HG02870 (cell line): ENCODE data around the gene ARID3B.

Experiments used
- ATAC-seq: cut with Tn5 transposase; IDR thresholded peaks from one replicate; pipeline ENCODE4 v1.9.1; 2021; ENCODE audit warnings: mild to moderate bottlenecking, moderate library complexity; ENCODE audit not compliant: unreplicated experiment

Gene ARID3B

GRCh38 chr15:74599156-74599555 lies 58.1 kb downstream of the ARID3B start:
- ATAC-seq: no peak

GRCh38 chr15:74603026-74603788 lies 62.2 kb downstream of the ARID3B start:
- ATAC-seq: no peak

GRCh38 chr15:74603789-74604705 lies 63.0 kb downstream of the ARID3B start:
- no peak for ATAC-seq

- no peak for ATAC-seq
Observed at GRCh38 chr15:74604983-74605794, 64.2 kb downstream of the ARID3B start.

GRCh38 chr15:74605795-74606150 lies 64.8 kb downstream of the ARID3B start:
- ATAC-seq: no peak

- no peak for ATAC-seq
Observed at GRCh38 chr15:74608786-74609185, 67.8 kb downstream of the ARID3B start.

- ATAC-seq: no peak
Observed at GRCh38 chr15:74609938-74610301, 68.9 kb downstream of the ARID3B start.

GRCh38 chr15:74610302-74610951 lies 69.4 kb downstream of the ARID3B start:
- ATAC-seq: no peak

- no peak for ATAC-seq
Observed at GRCh38 chr15:74611341-74611740, 70.3 kb downstream of the ARID3B start.

GRCh38 chr15:74611834-74612233 lies 70.8 kb downstream of the ARID3B start:
- ATAC-seq: no peak

GRCh38 chr15:74612677-74613076 lies 71.7 kb downstream of the ARID3B start:
- ATAC-seq: no peak

GRCh38 chr15:74613089-74613952 lies 72.3 kb downstream of the ARID3B start:
- ATAC-seq: no peak

GRCh38 chr15:74613953-74614743 lies 73.1 kb downstream of the ARID3B start:
- no peak for ATAC-seq

- peak; percentile 49 for ATAC-seq
Observed at GRCh38 chr15:74614744-74615507, 73.9 kb downstream of the ARID3B start.

- peak; percentile 68 for ATAC-seq
Observed at GRCh38 chr15:74615508-74616365, 74.7 kb downstream of the ARID3B start, which contains the start of gene CLK3. Gene CLK3 (plus strand): TSS chr15:74615836. CDS start chr15:74619197, 3,361 bp downstream.

- no peak for ATAC-seq
Observed at GRCh38 chr15:74616366-74616939, 75.4 kb downstream of the ARID3B start.

- ATAC-seq: no peak
Observed at GRCh38 chr15:74616996-74617395, 76.0 kb downstream of the ARID3B start.
